Glomerular visceral epithelial cell (primary cell): Measurements from ENCODE around the gene PJA1.

Experiments
- DNase-seq: peaks from one replicate; pipeline ENCODE4 v3.0.0-alpha.2; 2016; ENCODE audit errors: extremely low spot score

PJA1 gene

DNA sequence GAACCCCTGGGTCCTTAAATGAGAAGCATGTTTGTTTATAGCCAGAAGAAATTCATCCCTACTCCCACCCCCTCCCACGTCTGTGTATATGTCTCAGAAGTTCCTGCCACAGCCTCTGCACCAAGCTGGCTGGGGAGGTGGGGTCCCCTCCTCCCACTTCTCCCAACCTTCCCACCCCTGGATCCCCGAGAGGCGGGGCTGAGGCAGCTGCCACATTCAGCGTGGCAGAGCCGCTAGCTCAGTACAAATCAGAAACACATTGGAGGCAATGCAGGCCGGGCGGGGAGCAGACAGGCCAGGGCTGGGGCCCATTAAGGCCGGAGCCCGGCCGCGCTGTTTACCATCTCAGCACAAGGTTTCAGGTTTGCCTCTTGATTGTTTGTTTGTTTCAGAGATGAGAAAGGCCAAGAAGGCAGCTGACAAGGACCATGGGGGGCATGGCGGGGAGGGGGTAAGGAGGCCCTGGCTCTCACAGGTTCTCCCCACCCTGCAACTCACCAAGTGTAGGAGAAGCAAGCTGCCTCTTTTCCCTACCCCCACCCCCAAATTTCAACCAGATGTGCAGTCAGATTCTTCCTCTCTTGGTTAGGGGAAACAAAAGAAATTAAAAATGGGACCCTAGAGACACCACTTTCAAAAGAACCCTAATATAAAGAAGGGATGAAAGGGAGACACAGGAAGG, 22.3 kb downstream of the PJA1 start:
- DNase-seq, result no peak

DNA sequence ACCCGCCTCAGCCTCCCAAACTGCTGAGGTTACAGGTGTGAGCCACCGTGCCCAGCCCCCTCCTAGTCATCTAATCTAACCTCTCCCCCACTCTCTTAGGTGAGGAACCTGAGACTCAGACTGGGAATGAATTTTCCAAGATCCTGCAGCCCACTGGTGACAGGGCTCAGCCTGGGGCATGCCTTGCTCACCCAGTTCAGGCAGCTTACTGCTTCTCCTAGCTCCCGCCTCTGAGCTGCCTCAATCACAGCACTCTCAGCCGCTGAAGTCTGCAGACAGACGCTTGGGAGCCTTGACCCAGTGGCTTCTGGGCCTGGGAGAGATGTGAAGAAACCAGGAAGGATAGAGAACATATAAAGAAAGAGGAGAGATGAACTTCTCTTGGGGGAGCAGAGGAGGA, 24.4 kb downstream of the PJA1 start:
- DNase-seq, result no peak

DNA sequence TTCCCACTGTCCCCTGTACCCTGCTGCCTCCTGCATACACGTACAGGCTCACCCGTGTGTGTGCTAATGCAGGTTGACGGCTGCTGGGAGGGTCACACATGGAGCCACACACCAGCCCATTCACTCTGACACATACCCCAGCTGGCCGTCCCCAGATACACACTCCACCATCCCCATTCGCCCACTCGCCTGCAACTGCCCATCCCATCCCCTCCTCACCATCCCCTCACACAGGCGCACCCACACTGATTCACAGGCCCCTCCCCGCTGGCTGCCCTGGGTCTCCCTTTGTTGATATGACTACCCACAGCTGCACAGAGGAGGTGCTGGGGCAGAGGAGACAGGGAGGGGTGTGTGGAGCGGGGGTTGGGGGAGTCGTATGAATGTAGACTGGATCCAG, 25.7 kb downstream of the PJA1 start:
- DNase-seq, result no peak

DNA sequence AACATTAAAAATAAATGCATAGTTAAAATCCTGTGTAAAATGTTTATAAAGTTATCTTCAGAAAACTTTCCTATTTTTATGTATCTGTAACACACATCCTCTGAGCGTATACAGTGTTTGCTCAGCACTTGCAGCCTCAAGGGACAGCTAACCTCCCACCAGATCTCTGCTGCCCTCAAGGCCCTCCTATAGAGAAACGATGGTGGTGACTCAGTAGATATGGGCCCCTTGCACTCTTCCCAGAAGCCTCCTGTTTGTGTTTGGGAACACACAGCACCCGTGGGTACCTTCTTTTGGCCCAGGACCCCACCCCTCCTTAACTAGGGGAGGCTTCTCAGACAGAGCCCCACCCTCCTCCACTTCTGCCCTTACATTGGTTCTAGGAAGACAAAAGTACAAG, 26.7 kb downstream of the PJA1 start:
- DNase-seq, result no peak

DNA sequence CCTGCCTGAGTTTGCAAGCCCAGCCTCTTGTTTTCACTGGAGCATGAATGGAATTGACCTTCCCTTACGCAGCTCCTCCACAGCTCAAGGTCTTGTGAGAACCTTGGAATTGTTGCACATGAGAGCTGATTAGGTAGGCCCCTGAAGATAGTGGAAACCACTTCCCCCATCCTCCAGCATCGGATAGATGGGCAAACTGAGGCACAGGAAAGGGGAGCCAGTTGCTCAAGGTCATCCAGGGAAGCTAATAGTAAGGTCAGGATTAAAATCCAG, 27.2 kb downstream of the PJA1 start:
- DNase-seq, result no peak

DNA sequence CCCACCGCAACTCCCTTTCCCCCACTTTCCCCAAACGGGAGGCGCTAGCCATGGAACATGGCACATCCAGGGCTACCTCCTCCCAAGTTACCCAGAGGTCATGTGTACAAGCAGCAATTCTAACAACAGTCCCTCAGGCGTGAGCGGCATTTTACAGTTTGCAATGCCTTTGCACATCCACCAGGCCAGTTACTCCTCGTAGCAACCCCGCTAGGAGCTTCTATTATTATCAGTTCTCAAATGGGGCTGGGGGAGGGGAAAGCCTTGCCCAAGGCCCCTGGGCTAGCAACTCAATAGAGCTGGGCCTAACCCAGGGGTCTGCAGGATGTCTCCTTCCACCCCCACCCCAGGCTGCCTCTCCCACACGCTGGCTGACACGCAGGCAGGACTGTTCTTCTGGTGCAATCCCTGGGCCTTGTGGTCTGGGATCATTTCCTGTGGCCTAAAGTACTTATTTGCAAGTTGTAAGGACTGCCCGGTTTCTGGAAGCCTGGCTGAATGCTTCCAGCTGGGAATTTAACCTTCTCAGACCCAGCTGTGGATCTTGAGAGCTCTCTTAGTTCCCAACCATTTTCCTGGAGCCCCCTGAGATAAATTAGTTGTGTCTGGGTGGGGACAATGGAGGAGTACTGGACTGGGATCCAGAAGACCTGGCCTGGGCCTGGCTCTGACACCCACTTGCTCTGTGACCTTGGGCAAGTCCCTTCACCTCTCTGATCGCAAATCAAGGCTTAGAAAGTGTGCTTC, 27.7 kb downstream of the PJA1 start:
- DNase-seq, result peak; percentile 22

GRCh38 chrX:69136546-69137331, 28.5 kb downstream of the PJA1 start:
- DNase-seq, result peak; percentile 7

GRCh38 chrX:69133921-69134542, 31.2 kb downstream of the PJA1 start:
- DNase-seq, result peak; percentile 58

DNA sequence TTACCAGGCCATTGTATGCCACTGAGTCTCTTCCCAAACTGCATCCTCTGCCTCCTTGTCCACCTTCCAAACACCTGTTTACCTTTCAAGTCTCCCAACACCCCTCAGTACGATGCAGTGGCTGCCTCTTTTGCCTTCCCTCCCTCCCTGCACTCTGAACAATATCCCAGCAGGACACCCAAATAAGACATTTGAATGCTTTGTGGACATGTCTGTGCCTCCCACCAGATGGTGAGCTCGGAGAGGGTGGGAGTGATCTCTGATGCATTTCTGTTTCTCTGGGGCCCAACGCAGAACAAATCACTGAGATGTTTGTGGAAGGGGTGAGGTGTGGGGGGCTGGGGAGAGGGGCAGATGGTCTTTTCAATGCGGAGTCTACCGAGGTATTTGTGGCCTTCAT, 33.4 kb downstream of the PJA1 start:
- DNase-seq, result no peak

- DNase-seq, result no peak
Observed at GRCh38 chrX:69130439-69130838, 34.8 kb downstream of the PJA1 start.

DNA sequence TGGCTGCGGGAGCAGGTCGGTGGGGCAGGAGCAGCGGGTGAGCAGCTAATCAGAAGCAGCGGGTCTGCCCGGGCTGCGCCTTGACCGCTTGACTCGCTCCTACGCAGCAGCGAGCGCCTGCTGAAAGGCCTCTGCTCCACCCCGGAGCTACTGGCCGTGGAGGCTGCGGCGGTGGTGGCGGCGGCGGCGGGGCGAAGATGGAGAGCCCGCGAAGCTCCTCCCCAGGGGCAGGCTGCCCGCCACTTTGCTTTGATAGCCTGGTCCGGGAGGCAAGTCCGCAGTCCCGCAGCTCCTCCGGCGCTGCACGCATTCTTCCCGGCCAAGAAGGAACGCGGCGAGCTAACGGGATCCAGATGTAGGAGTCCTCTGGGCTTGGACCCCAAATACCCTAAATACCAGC, 36.7 kb downstream of the PJA1 start:
- no peak for DNase-seq

- DNase-seq, result no peak
Observed at GRCh38 chrX:69127466-69127865, 37.8 kb downstream of the PJA1 start.

- DNase-seq, result no peak
Observed at GRCh38 chrX:69126642-69127041, 38.6 kb downstream of the PJA1 start.

DNA sequence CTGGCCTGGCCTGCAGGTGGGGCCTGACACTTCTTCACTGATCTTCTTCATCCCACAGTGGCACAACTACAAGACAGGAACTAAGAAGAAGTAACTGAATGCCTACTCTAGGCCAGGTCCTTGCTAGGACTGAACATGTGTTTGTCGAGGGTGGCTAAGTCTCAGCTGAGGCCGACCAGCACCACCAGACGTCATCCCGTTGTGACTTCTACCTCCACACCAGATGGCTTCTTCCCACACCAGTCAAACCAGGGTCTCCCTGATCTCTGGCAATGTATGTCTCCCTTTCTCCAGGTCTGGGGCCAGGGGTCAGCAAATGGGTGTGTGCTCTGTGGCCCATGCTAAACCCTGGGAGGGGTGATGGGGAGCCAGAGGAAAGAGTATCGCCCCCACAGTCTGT, 40.2 kb downstream of the PJA1 start:
- DNase-seq, result no peak

GRCh38 chrX:69124108-69124507, 41.1 kb downstream of the PJA1 start:
- DNase-seq, result no peak

DNA sequence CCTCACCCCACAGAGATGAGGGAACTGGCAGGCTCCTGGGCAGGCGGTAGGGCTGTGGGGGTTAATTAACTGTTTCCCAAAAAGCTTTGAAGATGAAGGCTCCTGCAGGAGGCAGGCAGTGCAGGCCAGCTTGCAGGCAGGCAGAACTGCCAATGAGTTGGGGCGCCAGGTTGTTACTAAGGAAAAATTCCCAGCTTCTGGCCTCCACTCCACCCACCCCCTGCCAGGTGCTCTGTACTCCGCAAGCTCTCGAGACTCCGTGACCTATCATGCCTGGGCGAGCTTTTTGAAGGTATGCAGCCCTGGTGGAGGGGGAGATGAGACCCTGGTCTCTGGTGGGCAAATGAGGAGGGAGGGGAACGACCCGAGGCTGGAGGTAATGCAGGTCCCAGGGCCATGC, 41.8 kb downstream of the PJA1 start:
- DNase-seq, result no peak

DNA sequence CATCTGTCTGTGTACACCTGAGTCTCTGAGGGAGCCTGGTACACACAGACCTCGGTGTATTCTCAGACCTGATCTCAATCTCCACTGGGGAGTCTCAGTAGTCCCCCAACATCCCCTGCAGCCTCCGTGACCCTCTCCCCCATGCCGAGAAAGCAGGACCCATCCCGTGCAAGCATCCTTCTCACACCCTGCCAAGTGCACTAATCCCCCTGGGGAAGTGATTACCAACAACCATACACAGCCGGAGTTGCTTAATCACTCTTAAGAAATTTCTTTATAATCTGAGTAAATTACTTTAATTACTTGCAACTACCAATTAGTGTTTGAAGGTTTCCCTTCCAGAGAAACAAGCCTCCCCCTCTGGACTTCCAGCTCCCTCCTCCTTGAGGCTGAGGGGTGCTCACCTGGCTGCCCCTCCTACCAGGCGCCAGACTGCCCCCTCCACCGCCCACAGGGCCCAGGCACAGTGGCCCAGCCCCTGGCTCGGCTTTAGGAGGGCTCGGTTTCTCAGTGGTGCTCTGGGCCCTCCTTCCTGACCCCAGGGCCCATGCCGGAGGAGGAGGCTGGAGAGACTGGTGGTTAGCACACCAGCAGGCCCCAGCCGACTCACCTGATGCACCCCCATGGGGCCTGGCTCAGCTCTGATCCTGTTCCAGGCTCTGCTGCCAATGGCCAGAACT, 43.8 kb downstream of the PJA1 start:
- DNase-seq, result no peak

- no peak for DNase-seq
Observed at GRCh38 chrX:69120476-69120875, 44.8 kb downstream of the PJA1 start.

- no peak for DNase-seq
Observed at GRCh38 chrX:69119122-69119521, 46.1 kb downstream of the PJA1 start.

DNA sequence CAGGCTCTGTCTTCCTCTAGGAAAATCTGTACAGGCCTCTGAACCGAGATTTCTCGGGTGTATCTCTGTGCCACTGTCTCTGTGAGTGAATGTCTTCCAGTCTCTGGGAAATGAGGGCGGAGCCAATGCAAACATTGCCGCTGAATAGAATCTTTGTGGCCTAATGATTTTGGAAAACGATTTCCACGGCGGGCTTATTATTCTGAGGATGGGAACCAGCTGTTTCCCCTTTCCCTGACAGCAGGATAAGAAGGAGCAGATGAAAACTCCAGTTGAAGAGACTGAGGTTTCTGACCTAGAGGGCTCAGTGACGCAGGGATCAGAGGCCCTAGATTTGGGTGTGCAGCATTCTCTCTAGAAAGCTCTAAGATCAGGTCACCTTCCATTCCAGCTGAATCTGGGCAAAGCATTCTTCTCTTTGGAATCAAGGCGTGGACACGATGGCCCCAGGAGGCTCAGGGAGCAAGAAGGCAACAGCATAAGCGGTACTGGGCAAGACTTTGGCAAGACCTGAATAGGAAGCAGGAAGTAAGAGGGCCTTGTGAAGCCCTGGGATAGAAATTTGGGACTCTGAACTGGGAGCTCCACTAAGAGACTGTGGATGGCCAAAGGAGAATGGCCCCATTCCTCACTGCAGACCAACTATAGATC, 47.3 kb downstream of the PJA1 start:
- DNase-seq, result no peak

DNA sequence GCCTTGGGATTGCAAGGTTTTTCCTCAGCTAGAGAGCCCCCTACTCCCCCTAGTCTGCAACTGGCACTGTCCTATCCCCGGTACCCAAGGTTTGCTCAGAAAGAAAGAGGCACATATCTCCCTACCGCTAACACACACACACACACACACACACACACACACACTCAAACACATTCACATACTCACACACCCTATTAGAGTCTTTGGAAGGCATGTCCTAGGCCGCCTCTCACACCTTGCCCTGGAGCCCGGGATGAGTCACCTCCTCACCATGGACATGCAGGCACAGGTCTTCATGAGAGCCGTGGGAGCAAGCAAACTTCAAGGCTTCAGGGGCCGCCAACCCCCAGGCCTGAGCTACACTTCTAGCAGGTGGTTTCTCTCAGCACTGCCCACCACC, 49.2 kb downstream of the PJA1 start:
- DNase-seq, result no peak

DNA sequence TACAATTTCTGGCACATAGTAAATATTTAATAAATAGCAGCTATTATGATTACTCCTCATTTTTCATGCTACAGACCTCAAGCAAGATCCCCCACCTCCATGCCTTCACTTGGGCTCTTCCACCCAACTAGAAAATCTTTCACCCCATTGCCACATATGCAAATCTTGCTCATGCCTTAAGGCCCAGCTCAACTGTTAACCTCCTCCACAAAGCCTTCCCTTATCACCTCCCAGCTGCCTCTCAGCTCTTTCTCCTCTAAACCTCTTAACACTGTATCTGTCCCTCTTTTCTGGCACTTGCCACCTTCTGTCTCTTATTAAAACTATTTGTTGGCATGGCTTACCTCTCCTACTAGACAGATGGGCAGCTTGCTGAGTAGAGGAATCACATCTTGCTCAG, 51.5 kb downstream of the PJA1 start:
- DNase-seq, result no peak
